Measurements from ENCODE around the gene MESP2.

Gene MESP2

GRCh38 chr15:89820666-89821611, 44.8 kb downstream of the MESP2 start:
- DNase-seq = no peak

DNA sequence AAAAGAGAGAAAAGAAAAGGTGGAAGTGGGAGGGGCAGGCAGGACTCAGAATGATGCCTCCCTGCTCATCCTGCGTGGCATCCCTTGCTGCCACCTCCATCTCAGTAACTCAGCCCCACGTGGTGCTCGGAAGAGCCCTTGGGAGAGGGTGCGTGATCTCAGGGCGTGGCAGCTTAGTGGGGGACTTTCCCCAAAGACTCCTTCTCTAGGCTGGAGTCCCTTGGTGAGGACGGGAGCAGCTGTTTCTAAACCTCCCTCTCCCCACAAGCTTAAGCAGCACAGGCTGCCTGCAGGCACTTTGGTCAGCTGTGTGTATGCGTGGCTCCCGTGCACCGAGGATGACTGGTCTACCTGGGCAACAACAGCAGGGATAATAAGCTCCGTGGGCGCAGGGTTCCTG, 45.9 kb downstream of the MESP2 start:
- DNase-seq = no peak

DNA sequence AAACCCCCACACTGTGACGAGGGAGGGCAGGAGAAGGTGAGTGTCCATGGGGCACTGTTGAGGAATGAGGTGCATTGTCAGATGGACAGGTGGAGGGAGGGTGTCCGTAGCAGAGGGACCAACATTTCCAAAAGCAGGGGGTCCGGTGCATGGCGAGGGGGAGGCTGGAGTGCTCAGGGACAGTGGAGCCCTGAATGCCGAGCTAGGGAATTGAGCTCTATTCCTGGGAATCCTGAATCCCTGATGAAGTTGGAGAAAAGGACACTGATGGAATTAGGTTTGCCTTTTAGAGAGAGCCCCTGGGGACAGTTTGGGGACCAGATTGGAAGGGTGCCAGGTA, 46.4 kb downstream of the MESP2 start:
- no peak for DNase-seq

DNA sequence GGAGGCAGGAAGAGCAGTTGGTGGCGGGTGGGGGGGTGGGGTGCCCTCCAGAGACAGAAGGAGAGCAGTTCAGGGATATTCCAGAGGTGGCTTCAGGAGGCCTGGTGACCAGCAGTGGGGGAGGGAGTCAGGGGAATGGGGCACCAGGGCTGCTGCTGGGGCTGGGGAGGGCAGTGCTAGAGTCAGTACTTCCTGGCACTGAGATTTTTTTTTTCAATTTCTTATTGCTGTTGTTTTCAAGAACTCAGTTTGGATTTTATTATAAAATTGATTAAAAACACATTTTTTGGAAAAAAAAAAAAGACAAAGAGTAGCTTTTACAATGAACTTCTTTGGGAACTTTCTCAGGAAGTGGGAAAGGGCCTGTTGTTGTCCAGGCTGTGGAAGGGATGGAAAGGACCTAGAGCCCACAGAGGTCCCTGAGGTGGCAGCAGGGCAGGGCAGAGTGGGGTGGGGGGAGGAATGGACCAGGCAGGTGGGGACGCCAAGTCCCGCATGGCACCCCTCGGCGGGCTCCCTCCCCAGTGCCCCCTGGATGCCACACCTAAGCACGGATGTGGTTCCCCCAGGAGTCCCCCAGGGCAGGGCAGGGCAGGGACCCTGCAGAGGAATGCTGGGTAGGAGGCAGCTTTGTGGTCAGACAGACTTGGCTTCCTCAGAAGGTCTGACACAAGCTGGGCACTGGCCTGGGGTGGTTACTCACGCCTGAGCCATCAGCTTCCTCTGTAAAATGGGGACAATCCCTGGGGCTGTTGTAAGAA, 47.0 kb downstream of the MESP2 start:
- DNase-seq = no peak

DNA sequence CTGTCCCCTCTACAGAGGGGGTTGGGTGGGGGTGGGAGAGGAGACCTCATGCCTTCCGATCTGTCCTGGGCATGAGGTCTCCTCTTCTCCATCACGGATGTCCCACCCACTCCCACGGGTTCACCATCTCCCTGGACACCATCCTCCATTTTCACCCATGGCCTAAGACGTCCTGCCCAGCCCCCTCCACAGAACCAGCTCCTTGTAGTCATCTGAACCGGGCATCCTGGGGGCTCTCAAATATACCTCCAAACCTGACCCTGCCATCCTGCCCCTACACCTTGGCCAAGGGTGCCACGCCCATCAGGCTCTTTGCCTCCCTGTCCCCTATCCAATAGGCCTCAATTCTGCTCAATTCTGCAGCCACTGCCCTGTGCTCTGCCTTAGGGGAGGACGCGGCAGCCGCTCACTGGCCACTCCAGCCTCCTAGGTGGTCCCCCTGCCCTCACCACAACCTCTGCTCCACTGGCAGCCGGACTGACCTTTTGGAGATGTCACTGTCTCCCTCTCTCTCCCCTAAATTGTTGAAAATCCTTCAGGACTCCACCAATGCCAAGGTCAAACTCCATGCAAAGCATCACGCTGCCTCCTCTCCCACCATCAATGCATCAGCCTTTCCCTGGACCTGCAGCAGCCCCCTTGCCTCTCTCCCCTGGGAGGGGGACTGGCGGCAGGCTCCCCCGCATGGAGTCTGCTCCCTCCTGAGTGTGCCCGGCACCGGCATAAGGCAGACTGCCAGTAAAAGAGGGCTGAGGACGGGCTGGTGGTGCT, 47.9 kb downstream of the MESP2 start:
- DNase-seq = no peak

DNA sequence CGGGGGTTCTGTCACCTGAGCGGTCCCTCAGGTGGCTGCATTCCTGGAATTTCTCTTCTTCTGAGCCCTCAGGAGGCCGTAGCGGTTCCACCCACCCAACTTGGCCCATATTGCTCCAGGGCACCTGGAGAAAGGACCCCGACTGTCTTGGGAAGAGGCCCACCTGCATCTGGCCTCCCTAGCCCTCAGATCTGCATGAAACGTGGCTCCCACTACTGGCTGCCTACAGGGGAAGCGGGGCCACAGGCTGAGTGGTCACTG, 48.4 kb downstream of the MESP2 start:
- no peak for DNase-seq

DNA sequence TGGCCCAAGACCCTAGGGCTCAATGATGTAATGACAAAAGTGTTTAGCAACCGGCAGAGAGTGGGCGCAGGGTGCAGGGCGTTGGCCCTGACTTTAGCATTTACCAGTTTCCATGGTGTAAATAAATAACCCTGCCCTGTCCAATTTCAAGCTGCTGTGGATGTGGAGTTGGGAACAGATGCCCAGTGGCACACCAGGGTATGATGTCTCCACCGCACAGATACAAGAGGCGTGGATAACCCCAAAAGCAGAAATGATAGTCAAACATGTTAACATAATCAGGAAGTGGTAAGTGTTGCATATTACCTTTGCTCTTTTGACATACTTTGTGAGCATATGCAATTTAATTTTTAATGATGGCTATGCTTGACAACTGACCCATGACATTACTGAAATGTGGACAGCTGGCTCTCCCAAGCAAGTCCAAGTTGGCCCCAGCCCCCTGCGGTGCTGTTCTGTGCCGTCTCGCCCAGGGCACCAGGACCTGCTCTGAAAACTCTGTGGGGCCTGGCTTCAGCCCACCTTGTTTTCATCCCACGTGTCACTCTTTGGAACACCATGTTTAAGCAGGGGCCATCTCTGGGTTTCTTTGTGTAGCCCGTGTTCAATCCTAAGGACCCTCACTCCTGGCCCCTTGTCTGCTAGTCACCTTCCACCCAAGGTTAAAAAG, 49.3 kb downstream of the MESP2 start:
- DNase-seq = no peak

GRCh38 chr15:89826671-89827655, 50.8 kb downstream of the MESP2 start:
- no peak for DNase-seq

GRCh38 chr15:89827829-89828228, 51.7 kb downstream of the MESP2 start:
- no peak for DNase-seq

All from stimulated activated CD4-positive, alpha-beta T cell treated with anti-CD3 and anti-CD28 coated beads, Interleukin-4, amount 100 ng/mL, for 1 hour (primary cell).